Measurements from ENCODE around the gene CCDC71. TPM values are rescaled to one million over a fixed set of nuclear protein-coding genes. Genes with fewer than 3 reads are reported as not detected.

Gene CCDC71
- total RNA-seq, 2 donors from 2014 or later: 16.3 to 20.3 TPM

DNA sequence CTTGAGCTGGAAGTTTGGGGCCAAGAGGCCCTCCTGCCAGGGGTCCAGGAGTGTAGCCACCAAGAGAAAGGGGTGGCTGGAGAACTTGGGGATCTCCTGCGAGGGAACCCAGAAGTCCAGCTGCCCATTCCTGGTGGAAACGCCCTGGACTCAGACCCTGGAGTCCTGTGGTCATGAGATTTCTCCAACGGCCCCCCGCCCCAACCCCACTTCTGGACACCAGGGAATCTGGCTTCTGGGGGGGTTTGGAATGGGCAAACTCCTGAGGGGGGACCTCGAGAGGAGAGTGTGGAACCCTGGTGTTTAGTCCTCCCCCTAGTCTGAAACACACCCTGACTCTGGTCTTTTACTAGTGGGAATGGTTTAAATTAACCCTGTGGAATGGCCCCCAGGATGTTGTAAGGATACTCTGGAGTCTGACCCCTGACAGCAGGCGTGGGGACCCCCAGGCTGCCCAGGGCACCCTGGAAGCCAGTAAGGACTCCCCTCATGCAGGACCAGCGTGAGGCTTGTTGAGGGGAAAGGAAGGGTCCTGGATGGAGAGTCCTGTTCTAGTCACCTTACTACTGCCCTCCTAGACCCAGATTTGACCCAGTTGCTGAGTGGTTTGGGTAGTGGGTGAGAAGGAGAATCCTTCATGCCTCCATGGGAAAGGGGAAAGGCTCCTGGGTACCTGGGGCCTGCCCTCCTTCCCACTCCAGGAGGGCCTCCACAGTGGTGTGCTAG, 5.8 kb upstream of the CCDC71 start:
- no peak for ATAC-seq
- intact Hi-C loops (cut with DNase I, micrococcal nuclease): loop anchor here in 1 of 2 donors (2.0 to 5.0 kb wide), 2 partner anchors 169 to 275 kb away; partner anchors contain the start of gene USP4
- DNase-seq: no peak

DNA sequence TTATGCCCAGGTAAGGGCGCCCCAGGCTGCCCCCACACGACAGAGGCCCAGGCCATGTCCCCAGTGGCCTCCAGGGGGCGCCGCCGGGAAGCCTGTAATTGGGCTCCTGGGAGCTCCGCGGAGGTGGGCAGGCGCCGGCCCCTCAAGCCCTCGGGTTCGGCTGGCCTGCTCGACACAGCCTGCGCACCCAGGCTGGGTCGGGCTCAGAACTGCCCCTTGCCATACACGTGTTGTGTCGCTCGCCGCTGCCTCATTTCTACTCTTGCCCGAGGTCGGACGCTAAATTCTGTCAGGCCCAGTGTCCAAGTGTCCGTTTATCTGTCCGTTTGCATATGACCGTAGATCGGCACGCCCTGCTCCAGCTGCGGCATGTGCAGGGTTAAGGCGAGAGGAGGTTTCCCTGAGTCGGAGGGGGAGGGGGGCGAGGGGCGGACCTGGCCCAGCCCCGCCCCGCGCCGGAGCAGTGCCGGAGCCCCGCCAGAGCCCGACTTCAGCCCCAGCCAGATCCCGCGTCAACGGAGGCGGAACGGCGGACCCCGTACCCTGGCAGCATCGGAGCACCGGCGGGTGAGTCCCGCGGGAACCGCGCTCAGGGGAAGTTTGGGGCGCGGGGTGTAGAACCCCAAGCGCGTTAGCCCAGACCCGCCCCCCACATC, 5.1 kb upstream of the CCDC71 start, which contains the start of gene KLHDC8B:
Gene KLHDC8B (plus strand): TSS at position 480 of the 656 bp plus-strand sequence. CDS start 1,172 bp downstream, outside the sequence.
- DNase-seq: peak; percentile 82 to 91
- intact Hi-C loops (cut with DNase I, micrococcal nuclease): loop anchor here in 1 of 2 donors (2.0 to 5.0 kb wide), 2 partner anchors 170 to 276 kb away; partner anchors contain the start of gene USP4
- peak; percentile 84 for ATAC-seq

- DNase-seq: no peak
- intact Hi-C loops (cut with DNase I, micrococcal nuclease): loop anchor here in 1 of 2 donors (2.0 to 5.0 kb wide), 2 partner anchors 170 to 277 kb away; partner anchors contain the start of gene USP4
- peak; percentile 7 for ATAC-seq
These were observed 4.6 kb upstream of the CCDC71 start for GRCh38 chr3:49170744-49171118.

DNA sequence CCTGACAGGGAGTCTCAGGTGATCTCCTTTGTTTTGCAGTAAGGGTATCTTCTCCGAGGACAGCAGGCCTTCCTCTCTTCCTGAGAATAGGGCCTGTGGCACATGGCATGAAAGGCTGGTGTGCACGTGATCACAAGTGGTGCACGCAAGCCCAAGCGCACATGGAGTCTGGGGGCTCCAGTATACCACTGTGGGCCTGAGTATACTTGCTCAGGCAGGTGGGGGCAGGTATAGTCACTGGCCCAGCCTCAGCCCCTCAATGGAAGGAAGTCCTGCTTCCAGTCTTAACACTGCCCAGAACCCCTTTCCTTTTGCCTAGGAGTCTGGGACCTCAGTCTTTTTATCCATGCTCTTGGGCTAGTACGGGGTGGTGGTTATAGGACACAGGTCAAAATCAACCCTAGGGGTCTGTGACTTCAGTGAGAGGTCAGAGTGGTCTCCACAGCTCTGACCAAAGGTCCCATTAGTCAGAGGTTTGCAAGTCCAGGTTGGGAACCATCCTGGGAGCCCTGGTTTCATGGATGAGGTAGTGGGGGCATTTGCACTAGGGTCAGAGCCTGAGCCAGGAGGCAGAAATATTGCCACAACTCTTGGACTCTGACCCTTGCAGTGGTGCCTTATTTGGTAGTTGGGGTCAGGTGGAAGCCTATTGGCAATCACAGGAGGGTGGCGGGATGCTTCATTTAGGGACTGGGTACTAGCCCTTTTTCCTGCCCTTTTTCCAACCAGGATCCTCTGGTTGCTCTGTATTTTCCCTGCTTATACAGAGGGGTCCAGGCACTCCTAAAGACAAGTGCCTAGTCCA, 823 bp upstream of the CCDC71 start:
- DNase-seq (no peak), ATAC-seq (no peak)
- intact Hi-C loops (cut with DNase I, micrococcal nuclease): no loop called here

DNA sequence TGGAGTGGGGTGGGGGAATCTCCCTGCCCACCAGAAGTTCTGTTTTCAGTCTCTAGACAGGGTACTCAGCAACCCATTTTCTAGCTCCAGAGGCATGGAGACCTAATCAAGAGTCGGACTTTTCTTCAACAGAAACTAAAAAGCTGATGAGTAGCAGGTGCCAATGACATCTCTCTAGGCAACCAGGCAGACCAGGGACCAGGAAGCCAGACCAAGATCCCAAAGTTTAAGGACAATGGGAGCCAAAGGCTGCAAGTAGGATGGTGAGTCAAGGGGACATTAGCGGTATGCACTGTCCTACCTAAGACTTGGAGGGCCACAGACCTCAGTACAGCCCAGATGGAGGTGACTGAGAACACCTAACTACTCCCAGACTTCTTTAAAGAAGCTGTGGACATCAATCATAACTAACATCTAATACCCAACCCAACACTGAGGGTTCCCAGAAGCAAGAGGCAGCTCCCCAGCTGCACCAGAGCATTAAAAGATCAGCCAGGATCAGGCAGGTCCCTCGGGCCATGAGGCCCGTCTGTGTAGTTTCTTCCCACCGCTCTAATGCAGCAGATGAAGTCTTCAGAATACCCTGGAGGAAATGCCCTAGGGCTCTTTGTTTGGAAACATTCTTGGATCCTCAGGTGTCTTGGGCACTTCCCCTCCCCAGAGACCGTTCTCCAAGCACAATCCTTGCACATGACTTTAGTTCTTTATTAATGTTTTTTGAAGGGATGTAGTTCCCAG, 979 bp downstream of the CCDC71 start:
- intact Hi-C loops (cut with DNase I, micrococcal nuclease): no loop called here
- DNase-seq: no peak
- no peak for ATAC-seq

GRCh38 chr3:49163609-49164008, 2.5 kb downstream of the CCDC71 start:
- ATAC-seq (no peak), DNase-seq (no peak)
- intact Hi-C loops (cut with DNase I, micrococcal nuclease): no loop called here

DNA sequence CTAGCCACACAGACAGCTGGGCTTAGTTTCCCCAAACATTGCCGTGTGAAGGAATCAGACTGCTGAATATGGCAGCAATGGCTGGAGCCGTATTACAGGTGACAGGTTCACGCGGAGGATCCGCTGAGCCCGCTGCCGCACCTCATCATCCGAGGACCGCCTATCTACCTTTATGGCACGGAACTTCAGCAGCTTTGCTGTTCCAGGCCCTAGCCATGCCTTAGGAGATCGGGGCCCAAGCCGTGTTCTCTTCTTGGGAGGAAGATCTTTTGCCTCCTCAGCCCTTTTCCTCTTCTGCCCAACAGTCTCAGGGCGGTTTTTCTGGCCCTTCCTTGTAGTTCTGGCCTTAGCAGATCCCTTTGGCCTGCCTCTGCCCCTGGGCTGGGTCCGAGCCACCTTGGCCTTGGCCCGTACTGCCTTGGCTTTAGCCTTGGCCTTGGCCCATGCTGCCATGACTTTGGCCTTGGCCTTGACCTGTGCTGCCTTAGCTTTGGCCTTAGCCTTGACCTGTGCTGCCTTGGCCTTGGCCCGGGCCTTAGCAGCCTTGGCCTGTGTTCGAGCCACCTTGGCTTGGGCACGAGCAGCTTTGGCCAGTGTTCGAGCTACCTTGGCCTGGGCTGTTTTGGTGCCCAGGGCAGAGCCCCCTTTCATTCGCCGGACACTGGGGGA, 3.2 kb downstream of the CCDC71 start:
- DNase-seq: no peak
- intact Hi-C loops (cut with DNase I, micrococcal nuclease): no loop called here
- ATAC-seq: no peak

- ATAC-seq (no peak), DNase-seq (no peak)
- intact Hi-C loops (cut with DNase I, micrococcal nuclease): no loop called here
These were observed 4.2 kb downstream of the CCDC71 start for GRCh38 chr3:49161808-49162530.

GRCh38 chr3:49161197-49161596, 4.9 kb downstream of the CCDC71 start:
- DNase-seq: no peak
- no peak for ATAC-seq
- intact Hi-C loops (cut with DNase I, micrococcal nuclease): no loop called here

GRCh38 chr3:49158792-49159191, 7.3 kb downstream of the CCDC71 start:
- intact Hi-C loops (cut with DNase I, micrococcal nuclease): no loop called here
- ATAC-seq (no peak), DNase-seq (no peak)

- peak; percentile 80 for ATAC-seq
- peak; percentile 49 to 67 for DNase-seq
- intact Hi-C loops (cut with DNase I, micrococcal nuclease): no loop called here
These were observed 7.9 kb downstream of the CCDC71 start for GRCh38 chr3:49158103-49158709.

DNA sequence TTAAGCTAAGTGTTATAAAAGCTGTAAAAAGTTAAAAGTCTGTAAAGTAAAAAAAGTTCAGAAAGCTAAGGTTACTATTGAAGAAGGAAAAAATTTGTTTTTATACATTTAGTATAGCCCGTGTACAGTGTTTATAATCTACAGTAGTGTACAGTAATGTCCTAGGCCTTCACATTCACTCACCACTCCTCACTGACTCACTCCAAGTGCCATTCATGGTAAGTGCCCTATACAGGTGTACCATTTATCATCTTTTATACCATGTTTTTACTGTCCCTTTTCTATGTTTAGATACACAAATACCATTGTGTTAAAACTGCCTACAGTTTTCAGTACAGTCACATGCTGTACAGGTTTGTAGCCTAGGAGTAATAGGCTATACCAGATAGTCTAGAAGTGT, 8.8 kb downstream of the CCDC71 start:
- DNase-seq (no peak), ATAC-seq (no peak)
- intact Hi-C loops (cut with DNase I, micrococcal nuclease): no loop called here

DNA sequence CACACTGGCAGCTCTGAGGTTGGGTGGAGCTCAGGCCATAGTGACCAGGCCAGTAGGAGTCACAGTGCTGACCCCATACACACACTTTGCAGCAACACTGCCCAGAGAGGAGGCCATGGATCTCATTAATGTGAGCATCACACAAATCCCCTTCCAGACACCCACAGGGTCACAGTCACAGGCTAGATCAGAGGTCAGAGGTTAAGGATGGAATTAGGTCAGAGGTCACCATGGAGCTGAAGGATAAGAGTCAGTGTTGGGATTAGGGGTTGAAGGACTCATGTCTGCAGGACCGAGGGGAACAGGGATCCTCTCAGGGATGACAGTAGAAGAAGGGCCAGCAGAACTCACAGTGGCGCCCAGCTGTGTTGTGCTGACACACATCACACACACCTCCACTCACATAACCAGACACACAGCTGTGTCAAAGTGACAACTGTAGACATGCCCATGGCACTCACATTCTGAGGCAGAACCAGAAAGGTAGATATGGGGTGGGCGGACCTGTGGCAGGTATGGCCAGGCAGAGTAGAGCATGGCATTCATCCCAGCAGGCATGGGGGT, 12.7 kb downstream of the CCDC71 start:
- intact Hi-C loops (cut with DNase I, micrococcal nuclease): no loop called here
- DNase-seq (no peak), ATAC-seq (no peak)

DNA sequence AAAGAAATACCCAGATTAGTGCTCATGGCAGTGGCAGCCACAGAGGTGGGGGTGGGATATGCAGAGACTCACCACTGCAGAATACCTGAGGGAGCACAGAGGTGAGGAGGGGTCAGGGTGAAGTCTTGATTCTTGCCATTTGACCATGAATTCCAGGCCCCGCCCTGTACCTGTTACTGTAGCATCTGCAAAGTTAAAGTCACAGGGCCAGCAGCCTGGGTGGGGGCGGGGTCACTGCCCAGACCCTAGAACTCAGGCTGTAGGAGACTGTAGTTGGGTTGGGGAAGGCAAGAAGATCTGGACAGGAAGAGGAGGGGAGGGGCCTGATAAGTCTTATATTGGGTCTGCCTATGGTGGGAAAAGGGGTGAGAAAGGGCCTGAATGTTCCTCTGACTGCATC, 14.5 kb downstream of the CCDC71 start:
- DNase-seq (no peak), ATAC-seq (no peak)
- intact Hi-C loops (cut with DNase I, micrococcal nuclease): no loop called here

GRCh38 chr3:49148159-49148558, 18.0 kb downstream of the CCDC71 start:
- intact Hi-C loops (cut with DNase I, micrococcal nuclease): no loop called here
- ATAC-seq (no peak), DNase-seq (no peak)

DNA sequence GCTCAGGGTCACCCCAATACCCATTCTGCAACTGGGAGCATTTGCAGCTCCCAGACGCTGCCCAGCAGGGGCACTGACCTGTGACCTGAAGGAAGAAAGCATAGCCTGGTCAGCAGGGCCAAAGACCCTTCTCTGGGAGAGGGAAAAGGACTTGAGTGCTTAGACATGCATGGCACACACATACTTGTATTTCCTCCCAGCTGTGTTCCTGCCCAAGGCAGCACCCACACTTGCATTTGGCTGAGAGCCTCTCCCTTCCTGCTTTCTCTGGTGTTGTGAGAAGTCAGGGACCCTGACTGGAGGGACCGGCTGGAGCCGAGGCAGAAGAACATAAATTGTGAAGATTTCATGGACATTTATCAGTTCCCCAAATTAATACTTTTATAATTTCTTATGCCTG, 26.1 kb downstream of the CCDC71 start:
- DNase-seq (no peak), ATAC-seq (no peak)
- intact Hi-C loops (cut with DNase I, micrococcal nuclease): no loop called here

GRCh38 chr3:49135499-49135898, 30.6 kb downstream of the CCDC71 start:
- DNase-seq (no peak), ATAC-seq (no peak)
- intact Hi-C loops (cut with DNase I, micrococcal nuclease): no loop called here

All from left colon (tissue), 2 donors.